ENCODE measurements around the gene POLDIP3. TPM values are rescaled to one million over a fixed set of nuclear protein-coding genes. Genes with fewer than 3 reads are reported as not detected.

POLDIP3 gene
- total RNA-seq, 8 experiments from 2014 or later = 35.5 to 63.0 (median 54.1) TPM

GRCh38 chr22:42646569-42647525 lies 32.2 kb upstream of the POLDIP3 start:
- in situ Hi-C loops (cut with MboI; ENCODE audit: low pct_unique_long_range_greater_than_20kb in 2 of 9, low sequenced_read_pairs in 9 of 9, unreplicated experiment in 9 of 9) = no loop called here
- ATAC-seq (replicated peaks in 6 of 8) = no peak
- Histone ChIP-seq H3K4me3 (no peak overlapping the region), H3K4me1 (replicated peaks in 1 of 2) (peaks cover 3 to 18% of the 10 kb centered on the region in 2 donors), H3K27ac (no peak overlapping the region)
- WGBS, 10 experiments = 38 to 92% (median 84%) methylated on average over 2 to 7 of the region's 16 CpGs; no CpG with 5 or more reads in 6 of the 10 experiments

GRCh38 chr22:42645938-42646568 lies 31.4 kb upstream of the POLDIP3 start:
- Histone ChIP-seq H3K27ac (no peak overlapping the region), H3K4me1 (replicated peaks in 1 of 2) (peaks cover 3 to 18% of the 10 kb centered on the region in 2 donors), H3K4me3 (no peak overlapping the region)
- in situ Hi-C loops (cut with MboI; ENCODE audit: low pct_unique_long_range_greater_than_20kb in 2 of 9, low sequenced_read_pairs in 9 of 9, unreplicated experiment in 9 of 9) = no loop called here
- 60 to 100% (median 100%) methylated on average over 1 to 2 of the region's 13 CpGs; no CpG with 5 or more reads in 7 of the 10 experiments for WGBS, 10 experiments
- ATAC-seq (replicated peaks in 6 of 8) = no peak

DNA sequence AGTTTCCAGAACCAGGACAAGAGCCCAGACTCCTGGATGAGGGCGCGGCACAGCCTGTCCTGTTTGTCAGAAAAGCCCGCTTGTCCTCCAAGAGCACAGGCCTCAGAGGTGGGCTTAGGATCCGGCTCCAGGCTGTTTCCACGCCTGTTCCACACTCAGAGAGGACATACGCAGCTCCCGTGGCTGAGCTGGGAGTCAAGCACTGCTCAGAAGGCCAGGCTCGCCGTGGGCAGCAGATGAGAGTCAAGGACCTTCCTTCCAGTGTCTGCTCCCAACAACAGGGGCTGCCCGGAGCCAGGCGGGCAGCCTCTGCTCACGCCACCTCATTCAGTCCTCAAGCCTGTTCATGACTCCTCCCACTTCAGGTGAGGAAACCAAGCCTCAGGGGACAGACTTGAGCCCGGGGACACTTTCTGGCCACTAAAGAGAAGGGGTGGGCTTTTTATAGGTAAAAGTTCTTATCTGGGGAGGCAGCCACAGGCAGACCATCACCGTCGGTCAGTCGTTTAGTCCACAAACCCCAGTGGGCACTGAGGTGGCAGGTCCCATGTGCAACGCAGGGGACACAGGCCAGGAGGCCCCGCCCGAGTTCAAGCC lies 30.8 kb upstream of the POLDIP3 start:
- no peak for ATAC-seq (replicated peaks in 6 of 8)
- Histone ChIP-seq H3K4me1 (replicated peaks in 1 of 2) (peaks cover 3 to 18% of the 10 kb centered on the region in 2 donors), H3K27ac (no peak overlapping the region), H3K4me3 (no peak overlapping the region)
- in situ Hi-C loops (cut with MboI; ENCODE audit: low pct_unique_long_range_greater_than_20kb in 2 of 9, low sequenced_read_pairs in 9 of 9, unreplicated experiment in 9 of 9) = no loop called here
- 0 to 100% (median 80%) methylated on average over 1 to 5 of the region's 19 CpGs; no CpG with 5 or more reads in 2 of the 10 experiments for WGBS, 10 experiments

DNA sequence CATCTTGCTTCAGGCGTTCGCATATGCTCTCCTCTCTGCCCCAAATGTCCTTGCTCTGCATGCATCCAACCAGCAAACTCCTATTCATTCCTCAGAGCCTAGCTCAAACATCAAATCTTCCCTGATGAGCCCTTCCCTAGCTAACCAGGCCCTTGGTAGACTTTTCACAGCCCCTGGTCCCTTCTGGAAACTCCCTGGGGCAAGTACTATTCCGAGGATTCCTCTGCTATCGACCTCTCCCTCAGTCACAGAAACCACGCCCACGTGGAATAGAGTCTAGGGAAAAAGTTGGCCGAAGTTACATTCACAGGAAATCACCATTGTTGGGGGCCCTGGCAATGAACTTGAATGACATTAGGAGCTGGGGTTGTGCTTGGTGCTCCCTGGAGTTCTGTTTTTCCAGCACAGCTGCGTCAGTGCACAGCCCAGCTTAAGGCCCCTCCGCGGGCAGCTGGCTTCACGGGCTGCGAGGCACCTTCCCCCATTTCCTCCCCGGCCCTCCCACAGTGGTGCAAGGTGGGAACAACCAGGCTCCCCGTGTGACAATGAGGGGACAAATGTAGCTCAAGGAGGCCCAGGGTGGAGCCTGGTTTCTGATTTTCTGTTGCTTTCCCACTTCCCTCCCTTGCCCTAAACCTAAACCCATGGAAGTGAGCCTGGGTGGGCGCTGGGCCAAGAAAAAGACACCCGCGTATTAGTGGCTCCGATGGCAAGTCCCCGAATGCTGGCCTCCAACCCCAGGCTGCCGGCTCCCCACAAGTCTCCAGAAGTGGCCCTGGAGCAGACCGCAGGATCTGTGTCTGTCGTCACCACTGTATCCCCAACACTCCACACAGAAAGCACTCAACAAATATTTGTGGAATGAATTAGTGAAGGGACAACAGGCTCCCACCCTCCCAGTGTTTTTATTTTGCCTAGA lies 30.0 kb upstream of the POLDIP3 start:
- no peak overlapping the region for H3K27ac ChIP-seq
- H3K4me1 ChIP-seq (replicated peaks in 1 of 2) = peaks cover 3 to 18% of the 10 kb centered on the region in 2 donors
- ATAC-seq (replicated peaks in 6 of 8) = peak in 2 of 8 experiments; percentile 6 to 8
- no peak overlapping the region for H3K4me3 ChIP-seq
- 10 to 100% (median 42%) methylated on average over 2 to 17 of the region's 22 CpGs for WGBS, 10 experiments
- in situ Hi-C loops (cut with MboI; ENCODE audit: low pct_unique_long_range_greater_than_20kb in 2 of 9, low sequenced_read_pairs in 9 of 9, unreplicated experiment in 9 of 9) = no loop called here

GRCh38 chr22:42643634-42644421 lies 29.1 kb upstream of the POLDIP3 start:
- 76 to 100% (median 100%) methylated on average over 1 to 3 of the region's 14 CpGs; no CpG with 5 or more reads in 6 of the 10 experiments for whole genome bisulfite sequencing, 10 experiments
- in situ Hi-C loops (cut with MboI; ENCODE audit: low pct_unique_long_range_greater_than_20kb in 2 of 9, low sequenced_read_pairs in 9 of 9, unreplicated experiment in 9 of 9) = no loop called here
- Histone ChIP-seq H3K4me1 (replicated peaks in 1 of 2) (peaks cover 3 to 18% of the 10 kb centered on the region in 2 donors), H3K4me3 (no peak overlapping the region), H3K27ac (no peak overlapping the region)
- no peak for ATAC-seq (replicated peaks in 6 of 8)

DNA sequence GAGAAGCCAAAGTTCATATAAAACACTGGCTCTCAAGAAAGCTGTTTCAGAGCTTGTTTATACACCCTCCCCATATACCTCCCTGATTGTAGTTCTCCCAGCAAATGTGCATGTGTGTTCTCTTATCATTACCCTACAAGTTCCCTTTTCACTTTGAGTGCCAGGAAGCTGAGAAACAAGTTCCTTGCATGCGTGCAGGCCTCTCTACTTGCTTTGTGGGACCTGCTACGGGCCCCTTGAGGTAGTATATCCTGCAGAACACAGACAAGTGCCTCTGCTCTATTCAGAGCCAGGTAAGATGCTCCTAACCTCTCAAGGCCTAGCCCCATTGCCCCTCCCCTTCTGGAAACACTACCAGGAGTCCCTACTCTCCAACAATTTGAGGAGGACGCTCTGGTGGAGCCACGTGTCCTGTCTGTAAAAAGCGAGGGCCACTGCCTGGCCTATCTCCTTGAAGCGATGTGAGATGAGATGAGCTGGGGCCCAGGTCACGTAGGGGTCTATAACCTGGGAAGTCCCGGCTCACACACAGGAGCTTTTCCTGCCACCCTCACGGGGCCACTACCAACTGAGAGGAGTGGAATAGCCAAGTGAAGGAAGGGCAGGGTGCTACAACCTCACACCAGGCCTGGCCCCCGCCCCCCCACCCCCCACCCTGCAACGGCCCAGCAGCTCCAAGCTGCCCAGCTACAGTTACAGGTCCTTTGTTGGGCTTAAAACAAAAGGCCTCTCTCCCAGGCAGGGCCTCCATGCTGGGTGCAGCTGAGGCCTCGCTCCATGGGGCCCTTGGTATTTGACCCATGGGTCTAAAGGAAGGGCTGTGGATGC lies 28.3 kb upstream of the POLDIP3 start:
- no peak overlapping the region for H3K4me3 ChIP-seq
- in situ Hi-C loops (cut with MboI; ENCODE audit: low pct_unique_long_range_greater_than_20kb in 2 of 9, low sequenced_read_pairs in 9 of 9, unreplicated experiment in 9 of 9) = no loop called here
- H3K4me1 ChIP-seq (replicated peaks in 1 of 2) = peaks cover under 1 to 13% of the 10 kb centered on the region in 2 donors
- ATAC-seq (replicated peaks in 6 of 8) = no peak
- no peak overlapping the region for H3K27ac ChIP-seq
- WGBS, 10 experiments = 63 to 100% (median 93%) methylated on average over 2 to 6 of the region's 12 CpGs; no CpG with 5 or more reads in 3 of the 10 experiments

GRCh38 chr22:42641801-42642413 lies 27.2 kb upstream of the POLDIP3 start:
- Histone ChIP-seq H3K27ac (no peak overlapping the region), H3K4me3 (no peak overlapping the region), H3K4me1 (replicated peaks in 1 of 2) (peaks cover 0 to 12% of the 10 kb centered on the region in 2 donors)
- in situ Hi-C loops (cut with MboI; ENCODE audit: low pct_unique_long_range_greater_than_20kb in 2 of 9, low sequenced_read_pairs in 9 of 9, unreplicated experiment in 9 of 9) = no loop called here
- ATAC-seq (replicated peaks in 6 of 8) = no peak
- 94 to 100% (median 96%) methylated on average over 1 to 5 of the region's 9 CpGs for WGBS, 10 experiments

GRCh38 chr22:42639541-42640241 lies 25.0 kb upstream of the POLDIP3 start:
- in situ Hi-C loops (cut with MboI; ENCODE audit: low pct_unique_long_range_greater_than_20kb in 2 of 9, low sequenced_read_pairs in 9 of 9, unreplicated experiment in 9 of 9) = no loop called here
- H3K4me1 ChIP-seq (replicated peaks in 1 of 2) = peaks cover 0 to 5% of the 10 kb centered on the region in 2 donors
- 80 to 100% (median 97%) methylated on average over 1 to 8 of the region's 9 CpGs for WGBS, 10 experiments
- no peak overlapping the region for H3K27ac ChIP-seq
- ATAC-seq (replicated peaks in 6 of 8) = no peak
- no peak overlapping the region for H3K4me3 ChIP-seq

- in situ Hi-C loops (cut with MboI; ENCODE audit: low pct_unique_long_range_greater_than_20kb in 2 of 9, low sequenced_read_pairs in 9 of 9, unreplicated experiment in 9 of 9) = no loop called here
- H3K27ac ChIP-seq = no peak overlapping the region
- no peaks in the 10 kb centered on the region for H3K4me1 ChIP-seq (replicated peaks in 1 of 2)
- WGBS, 10 experiments = 70 to 100% (median 100%) methylated on average over 1 to 2 of the region's 12 CpGs; no CpG with 5 or more reads in 6 of the 10 experiments
- no peak for ATAC-seq (replicated peaks in 6 of 8)
- no peak overlapping the region for H3K4me3 ChIP-seq
Measured at GRCh38 chr22:42637555-42637954, 22.9 kb upstream of the POLDIP3 start.

GRCh38 chr22:42636506-42636905 lies 21.8 kb upstream of the POLDIP3 start:
- WGBS, 10 experiments = 99 to 100% (median 100%) methylated on average over 3 to 17 of the region's 17 CpGs; no CpG with 5 or more reads in 7 of the 10 experiments
- in situ Hi-C loops (cut with MboI; ENCODE audit: low pct_unique_long_range_greater_than_20kb in 2 of 9, low sequenced_read_pairs in 9 of 9, unreplicated experiment in 9 of 9) = no loop called here
- H3K4me1 ChIP-seq (replicated peaks in 1 of 2) = no peaks in the 10 kb centered on the region
- ATAC-seq (replicated peaks in 6 of 8) = no peak
- no peak overlapping the region for H3K4me3 ChIP-seq
- H3K27ac ChIP-seq = no peak overlapping the region
